HG03139 (cell line): ENCODE results near the gene OBP2B.

Experiments used
- ATAC-seq: cut with Tn5 transposase; IDR thresholded peaks from one replicate; pipeline ENCODE4 v1.9.1; 2021; ENCODE audit not compliant: unreplicated experiment

Gene OBP2B

GRCh38 chr9:133202688-133203453 is 6.2 kb downstream of the OBP2B start:
- no peak for ATAC-seq

GRCh38 chr9:133202145-133202513 is 6.9 kb downstream of the OBP2B start:
- no peak for ATAC-seq

- no peak for ATAC-seq
These were observed 7.5 kb downstream of the OBP2B start for GRCh38 chr9:133201424-133202144.

- ATAC-seq, result no peak
These were observed 8.4 kb downstream of the OBP2B start for GRCh38 chr9:133200631-133201030.

- no peak for ATAC-seq
These were observed 9.3 kb downstream of the OBP2B start for GRCh38 chr9:133199648-133200321.

GRCh38 chr9:133195029-133195428 is 14.0 kb downstream of the OBP2B start:
- no peak for ATAC-seq

GRCh38 chr9:133194597-133194996 is 14.5 kb downstream of the OBP2B start:
- no peak for ATAC-seq

- no peak for ATAC-seq
These were observed 17.1 kb downstream of the OBP2B start for GRCh38 chr9:133191989-133192388.

- no peak for ATAC-seq
These were observed 19.2 kb downstream of the OBP2B start for GRCh38 chr9:133189826-133190225.

GRCh38 chr9:133188843-133189180 is 20.2 kb downstream of the OBP2B start:
- ATAC-seq, result no peak

GRCh38 chr9:133188006-133188842 is 20.8 kb downstream of the OBP2B start:
- no peak for ATAC-seq

- no peak for ATAC-seq
These were observed 21.5 kb downstream of the OBP2B start for GRCh38 chr9:133187561-133188005.

- no peak for ATAC-seq
These were observed 22.3 kb downstream of the OBP2B start for GRCh38 chr9:133186736-133187135.

GRCh38 chr9:133184971-133185370 is 24.1 kb downstream of the OBP2B start:
- ATAC-seq, result no peak

GRCh38 chr9:133182151-133182550 is 26.9 kb downstream of the OBP2B start:
- no peak for ATAC-seq

GRCh38 chr9:133181561-133181960 is 27.5 kb downstream of the OBP2B start:
- ATAC-seq, result no peak

GRCh38 chr9:133180953-133181352 is 28.1 kb downstream of the OBP2B start:
- no peak for ATAC-seq

- ATAC-seq, result no peak
These were observed 36.0 kb downstream of the OBP2B start for GRCh38 chr9:133173056-133173455.

- ATAC-seq, result no peak
These were observed 37.7 kb downstream of the OBP2B start for GRCh38 chr9:133171161-133171961.

- ATAC-seq, result no peak
These were observed 38.3 kb downstream of the OBP2B start for GRCh38 chr9:133170716-133171115.
